Loucy (cell line): ENCODE measurements around the gene SLC36A1.

Experiments
- H2AFZ ChIP-seq: fragments of 200-600 bp; sonication (generic); 2 replicates; pipeline ENCODE4 v1.6.0; 2016; ENCODE audit warnings: antibody characterized with exemption, mild to moderate bottlenecking, low read length, moderate library complexity
- H3F3A ChIP-seq: fragments of 200-600 bp; 2 replicates; pipeline ENCODE4 v1.6.0; 2016; ENCODE audit warnings: antibody characterized with exemption, low read depth, mild to moderate bottlenecking
- H3K27me3 ChIP-seq: fragments of 200-600 bp; sonication (generic); 2 replicates; pipeline ENCODE4 v1.6.1; 2014; ENCODE audit warnings: low read length, mild to moderate bottlenecking; ENCODE audit not compliant: insufficient read depth, poor library complexity, severe bottlenecking
- H3K36me3 ChIP-seq: fragments of 200-600 bp; sonication (generic); 2 replicates; pipeline ENCODE4 v1.6.1; 2016; ENCODE audit warnings: low read length; ENCODE audit not compliant: insufficient read depth
- H3K4me1 ChIP-seq: fragments of 200-600 bp; sonication (generic); 2 replicates; pipeline ENCODE4 v1.5.1; 2014; ENCODE audit warnings: low read length, mild to moderate bottlenecking; ENCODE audit not compliant: insufficient read depth, poor library complexity, severe bottlenecking
- H3K4me2 ChIP-seq: fragments of 200-600 bp; sonication (generic); 2 replicates; pipeline ENCODE4 v1.6.0; 2014; ENCODE audit warnings: antibody characterized with exemption, low read length, low read depth, mild to moderate bottlenecking; ENCODE audit not compliant: poor library complexity, severe bottlenecking
- H3K4me3 ChIP-seq: fragments of 200-600 bp; sonication (generic); 2 replicates; pipeline ENCODE4 v1.5.1; 2014; ENCODE audit warnings: low read length, mild to moderate bottlenecking, mixed read lengths; ENCODE audit not compliant: poor library complexity, severe bottlenecking
- H3K79me2 ChIP-seq: fragments of 200-600 bp; sonication (generic); 2 replicates; pipeline ENCODE4 v1.6.1; 2014; ENCODE audit warnings: low read length; ENCODE audit not compliant: insufficient read depth
- H3K9ac ChIP-seq: fragments of 200-600 bp; sonication (generic); 2 replicates; pipeline ENCODE4 v1.6.0; 2014; ENCODE audit warnings: mild to moderate bottlenecking, low read depth, low read length, moderate library complexity; ENCODE audit not compliant: poor library complexity, severe bottlenecking
- H3K9me2 ChIP-seq: fragments of 200-600 bp; sonication (generic); replicated peaks from 2 replicates; pipeline ENCODE4 v1.6.1; 2016; ENCODE audit warnings: low read depth, low read length, mixed read lengths
- H3K9me3 ChIP-seq: fragments of 200-600 bp; sonication (generic); 2 replicates; pipeline ENCODE4 v1.6.1; 2014; ENCODE audit warnings: mild to moderate bottlenecking, antibody characterized with exemption, low read length, low read depth; ENCODE audit not compliant: insufficient read depth
- H4K20me1 ChIP-seq: fragments of 200-600 bp; sonication (generic); 2 replicates; pipeline ENCODE4 v1.6.0; 2014; ENCODE audit warnings: antibody characterized with exemption, low read length, mild to moderate bottlenecking; ENCODE audit not compliant: insufficient read depth, poor library complexity, severe bottlenecking
- EZH2phosphoT487 ChIP-seq: fragments of 200-600 bp; IDR thresholded peaks from 2 replicates; pipeline ENCODE4 v1.6.1; 2018; ENCODE audit warnings: antibody characterized with exemption, mild to moderate bottlenecking, moderate library complexity, borderline replicate concordance
- TF ChIP-seq, protein P1 (sequence below): fragments of 200-600 bp; sonication (generic); conservative IDR thresholded peaks from 2 replicates; pipeline ENCODE4 v1.5.1; 2014; ENCODE audit warnings: mild to moderate bottlenecking, antibody characterized with exemption, low read length

SLC36A1 gene

DNA sequence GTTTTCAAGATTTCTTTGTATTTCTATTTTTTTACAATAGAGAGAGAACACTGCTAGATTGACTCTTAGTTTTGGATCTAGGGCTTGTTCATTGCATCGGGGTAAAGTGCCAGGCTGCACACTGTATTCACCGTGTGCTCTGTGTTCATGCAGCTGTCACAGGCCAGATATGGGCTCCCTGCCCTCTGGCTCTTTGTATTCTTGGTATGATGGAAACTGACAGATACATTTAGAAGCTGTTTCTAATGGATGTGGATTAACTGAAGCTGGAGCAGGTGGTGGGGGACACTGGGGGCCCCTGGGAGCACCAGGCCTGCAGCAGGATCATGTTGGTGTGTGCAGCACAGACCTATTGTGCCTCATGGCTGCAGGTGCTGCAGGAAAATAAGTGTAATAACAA, 28.0 kb downstream of the SLC36A1 start:
- H4K20me1 ChIP-seq, result no peaks in the 10 kb centered on the region
- no peak overlapping the region for H3K4me2 ChIP-seq
- no peak overlapping the region for H3K9ac ChIP-seq
- H3K79me2 ChIP-seq, result no peaks in the 10 kb centered on the region
- no peaks in the 10 kb centered on the region for H3K9me3 ChIP-seq
- no peak overlapping the region for H2AFZ ChIP-seq
- no peaks in the 10 kb centered on the region for H3K9me2 ChIP-seq
- no peaks in the 10 kb centered on the region for H3F3A ChIP-seq
- H3K27me3 ChIP-seq, result no peaks in the 10 kb centered on the region
- TF ChIP-seq EZH2phosphoT487, result no peak
- TF ChIP-seq, protein P1, sequence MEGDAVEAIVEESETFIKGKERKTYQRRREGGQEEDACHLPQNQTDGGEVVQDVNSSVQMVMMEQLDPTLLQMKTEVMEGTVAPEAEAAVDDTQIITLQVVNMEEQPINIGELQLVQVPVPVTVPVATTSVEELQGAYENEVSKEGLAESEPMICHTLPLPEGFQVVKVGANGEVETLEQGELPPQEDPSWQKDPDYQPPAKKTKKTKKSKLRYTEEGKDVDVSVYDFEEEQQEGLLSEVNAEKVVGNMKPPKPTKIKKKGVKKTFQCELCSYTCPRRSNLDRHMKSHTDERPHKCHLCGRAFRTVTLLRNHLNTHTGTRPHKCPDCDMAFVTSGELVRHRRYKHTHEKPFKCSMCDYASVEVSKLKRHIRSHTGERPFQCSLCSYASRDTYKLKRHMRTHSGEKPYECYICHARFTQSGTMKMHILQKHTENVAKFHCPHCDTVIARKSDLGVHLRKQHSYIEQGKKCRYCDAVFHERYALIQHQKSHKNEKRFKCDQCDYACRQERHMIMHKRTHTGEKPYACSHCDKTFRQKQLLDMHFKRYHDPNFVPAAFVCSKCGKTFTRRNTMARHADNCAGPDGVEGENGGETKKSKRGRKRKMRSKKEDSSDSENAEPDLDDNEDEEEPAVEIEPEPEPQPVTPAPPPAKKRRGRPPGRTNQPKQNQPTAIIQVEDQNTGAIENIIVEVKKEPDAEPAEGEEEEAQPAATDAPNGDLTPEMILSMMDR, result no peak
- H3K4me1 ChIP-seq, result no peaks in the 10 kb centered on the region
- no peaks in the 10 kb centered on the region for H3K36me3 ChIP-seq
- no peak overlapping the region for H3K4me3 ChIP-seq

DNA sequence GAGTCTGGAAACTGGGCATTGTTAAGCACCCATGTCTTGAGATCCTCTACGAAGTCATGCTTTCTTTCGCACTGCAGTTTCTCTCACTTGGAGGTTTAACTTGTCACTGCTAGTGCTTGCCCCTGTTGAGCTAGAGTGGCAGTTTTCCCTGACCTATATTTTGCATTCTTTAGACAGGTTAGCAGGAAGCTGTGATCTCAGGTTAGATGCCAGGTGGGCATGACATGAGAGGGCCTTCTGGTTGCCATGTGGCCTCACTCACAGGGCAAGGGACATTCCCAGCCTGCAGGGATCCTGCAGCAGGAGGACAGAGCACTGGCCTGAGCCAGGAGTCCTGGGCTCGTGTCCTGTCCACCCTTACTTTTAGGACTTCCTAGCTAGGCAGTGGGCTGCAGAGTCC, 28.6 kb downstream of the SLC36A1 start:
- no peaks in the 10 kb centered on the region for H4K20me1 ChIP-seq
- no peak for TF ChIP-seq EZH2phosphoT487

DNA sequence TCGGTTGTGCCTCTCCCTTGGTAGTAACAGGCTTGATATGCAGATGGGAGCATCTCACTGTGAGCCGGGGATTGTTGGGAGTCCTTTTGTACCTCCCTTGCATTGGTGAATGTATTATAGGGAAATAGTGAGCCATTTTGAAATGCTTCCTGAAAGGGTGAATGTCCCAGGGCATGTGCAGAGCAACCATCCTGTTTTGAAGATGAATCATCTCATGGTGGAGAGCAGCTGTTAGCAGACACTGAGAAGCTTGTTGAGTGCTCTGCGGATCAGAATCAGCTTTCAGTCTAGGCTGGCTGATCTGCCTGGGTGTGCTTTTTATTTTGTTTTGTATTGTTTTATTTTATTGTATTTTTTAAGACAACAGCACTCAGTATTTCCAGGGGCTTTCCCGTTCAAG, 29.7 kb downstream of the SLC36A1 start:
- no peaks in the 10 kb centered on the region for H3K4me1 ChIP-seq
- no peak overlapping the region for H3K4me2 ChIP-seq
- H2AFZ ChIP-seq, result no peak overlapping the region
- no peaks in the 10 kb centered on the region for H3K79me2 ChIP-seq
- H3K9ac ChIP-seq, result no peak overlapping the region
- no peak for TF ChIP-seq EZH2phosphoT487
- no peaks in the 10 kb centered on the region for H3F3A ChIP-seq
- H3K36me3 ChIP-seq, result no peaks in the 10 kb centered on the region
- no peaks in the 10 kb centered on the region for H3K9me3 ChIP-seq
- no peaks in the 10 kb centered on the region for H3K27me3 ChIP-seq
- no peak overlapping the region for H3K4me3 ChIP-seq
- H3K9me2 ChIP-seq, result no peaks in the 10 kb centered on the region
- no peaks in the 10 kb centered on the region for H4K20me1 ChIP-seq

More for the DNA sequence above, 28.6 kb downstream of the SLC36A1 start:
- H3K4me3 ChIP-seq, result no peak overlapping the region
- no peaks in the 10 kb centered on the region for H3K4me1 ChIP-seq
- no peak overlapping the region for H2AFZ ChIP-seq
- no peaks in the 10 kb centered on the region for H3K9me2 ChIP-seq
- H3K4me2 ChIP-seq, result no peak overlapping the region
- H3K9me3 ChIP-seq, result no peaks in the 10 kb centered on the region
- no peaks in the 10 kb centered on the region for H3K27me3 ChIP-seq
- no peaks in the 10 kb centered on the region for H3K36me3 ChIP-seq
- no peak overlapping the region for H3K9ac ChIP-seq
- H3F3A ChIP-seq, result no peaks in the 10 kb centered on the region
- no peaks in the 10 kb centered on the region for H3K79me2 ChIP-seq

DNA sequence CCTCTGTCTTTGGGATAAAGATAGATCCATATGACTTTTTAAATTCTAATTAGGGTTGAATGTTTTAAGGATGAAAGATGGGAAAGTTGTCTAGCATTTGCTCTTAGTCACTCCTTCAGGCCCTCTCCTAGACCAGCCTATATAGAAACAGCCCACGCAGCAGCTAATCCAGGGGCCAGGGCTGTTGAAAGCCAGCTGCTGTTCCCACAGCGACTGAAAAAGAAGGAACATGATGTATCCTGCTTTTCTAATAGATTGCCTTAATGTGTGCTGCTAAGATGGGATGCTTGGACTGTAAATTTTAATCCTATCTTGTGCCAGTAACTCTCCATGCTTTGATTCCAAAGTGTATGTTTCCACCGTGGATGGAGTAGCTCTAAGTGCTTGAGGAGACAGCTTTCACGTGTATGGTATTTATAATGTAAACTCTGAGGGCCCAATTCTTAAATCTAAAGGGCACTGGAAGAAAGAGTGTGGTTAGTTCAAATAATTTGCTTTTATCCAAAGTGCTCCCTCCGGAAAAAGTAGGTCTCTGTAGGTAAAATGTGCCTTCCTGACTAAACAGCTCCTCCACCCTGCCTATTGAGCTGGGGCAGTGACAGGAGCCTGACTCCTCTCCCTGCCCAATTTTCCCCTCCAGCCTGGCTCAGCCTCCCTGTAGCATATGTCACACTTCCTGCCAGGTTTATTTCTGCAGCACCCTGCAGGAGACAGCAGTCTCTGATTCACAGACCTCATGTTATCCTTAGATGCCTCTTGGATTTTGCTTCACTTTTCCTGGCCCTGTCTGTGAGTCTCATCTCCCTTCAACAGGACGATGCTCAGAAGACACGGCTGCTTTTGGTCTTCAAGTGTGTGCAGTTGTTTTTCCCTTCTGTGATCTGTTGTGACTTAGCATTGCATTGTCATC, 33.2 kb downstream of the SLC36A1 start:
- no peaks in the 10 kb centered on the region for H3K9me2 ChIP-seq
- no peak for TF ChIP-seq EZH2phosphoT487
- TF ChIP-seq, protein P1, result no peak
- no peaks in the 10 kb centered on the region for H3K79me2 ChIP-seq
- no peak overlapping the region for H2AFZ ChIP-seq
- H3K9me3 ChIP-seq, result no peaks in the 10 kb centered on the region
- no peaks in the 10 kb centered on the region for H3K27me3 ChIP-seq
- H3K4me2 ChIP-seq, result no peak overlapping the region
- no peaks in the 10 kb centered on the region for H3F3A ChIP-seq
- H3K4me3 ChIP-seq, result no peak overlapping the region
- no peak overlapping the region for H3K9ac ChIP-seq
- peaks cover 9% of the 10 kb centered on the region for H3K4me1 ChIP-seq
- no peaks in the 10 kb centered on the region for H4K20me1 ChIP-seq
- no peaks in the 10 kb centered on the region for H3K36me3 ChIP-seq
